ENCODE results near the gene CGREF1.

GRCh38 chr2:27051902-27052645 is 66.9 kb downstream of the CGREF1 start:
- TF ChIP-seq CTCF (IDR thresholded peaks at IDR 0.05) (no peak), POLR2A (IDR thresholded peaks at IDR 0.05) (no peak)

Measured in esophagus squamous epithelium (tissue), 4 donors.